ENCODE measurements around the gene SPAG7. TPM values are rescaled to one million over a fixed set of nuclear protein-coding genes. Genes with fewer than 3 reads are reported as not detected.

SPAG7 gene
- total and polyA plus RNA-seq, 2 of the 8 experiments (the other 6 are each of a cell fraction or from before 2014, with no cell fraction given): 74.2 to 81.9 TPM

- H3K23me2 ChIP-seq (ENCODE audit: low read depth, low read length): peaks cover 2% of the 10 kb centered on the region; the same call in 1 of the 2 replicates
- H3K27me3 ChIP-seq (replicated peaks in 1 of 4; ENCODE audit: control insufficient read depth in 3 of 4, extremely low read depth in 1 of 4, insufficient read depth in 3 of 4, low read length in 3 of 4): peaks cover 0 to 51% (median 37%) of the 10 kb centered on the region in 4 experiments; a peak in 6 of 7 replicates
- POLR2A ChIA-PET (ENCODE audit: partially characterized antibody): interaction anchor here (0.9 to 32.4 kb wide), 6 partner anchors 12 to 71 kb away, joined by 3 to 987 read pairs (median 8); partner anchors contain the start of genes CAMTA2, CHRNE, ENO3 and INCA1
- no peak overlapping the region for H3K4ac ChIP-seq (replicated peaks; ENCODE audit: insufficient read length, low read depth, low read length)
- no peak overlapping the region for H3K23ac ChIP-seq (ENCODE audit: insufficient read length)
- H3K79me2 ChIP-seq (ENCODE audit: control insufficient read depth in 1 of 2, insufficient read depth in 2 of 2, low read length in 2 of 2): peaks cover 0 to 5% of the 10 kb centered on the region in 2 experiments; a peak in 1 of 4 replicates
- no peak overlapping the region for H3K14ac ChIP-seq (ENCODE audit: insufficient read length)
- no peak overlapping the region for H2AK5ac ChIP-seq (ENCODE audit: low read depth, low read length)
- no peak overlapping the region for H3K4me2 ChIP-seq (ENCODE audit: insufficient read depth in 1 of 2, low read depth in 2 of 2, low read length in 2 of 2)
- no peaks in the 10 kb centered on the region for H3K9me3 ChIP-seq (ENCODE audit: insufficient read depth in 2 of 2, low read depth in 1 of 2, low read length in 1 of 2)
- H4K8ac ChIP-seq (ENCODE audit: extremely low read depth, insufficient read depth, low read length): no peak overlapping the region
- H3K27ac ChIP-seq (ENCODE audit: low read depth, low read length): no peak overlapping the region
- CTCF ChIA-PET (ENCODE audit: partially characterized antibody): interaction anchor here (2.8 kb wide), 1 partner anchor 13 kb away, joined by 15 read pairs; the partner anchor contains the start of gene CAMTA2
- H3K4me1 ChIP-seq (replicated peaks in 1 of 4; ENCODE audit: control insufficient read depth in 3 of 4, insufficient read depth in 4 of 4, low read length in 3 of 4): peaks cover 0 to 7% (median 3%) of the 10 kb centered on the region in 4 experiments; a peak in 4 of 7 replicates
- H3K36me3 ChIP-seq (ENCODE audit: control insufficient read depth in 2 of 4, insufficient read depth in 4 of 4, low read length in 3 of 4): peaks cover 0 to 11% (median 0%) of the 10 kb centered on the region in 4 experiments; a peak in 2 of 8 replicates
- no peak overlapping the region for H2BK15ac ChIP-seq (ENCODE audit: low read length)
- FAIRE-seq: no peak
- no peak overlapping the region for H3K18ac ChIP-seq (ENCODE audit: extremely low read depth, low read length)
- DNase-seq (ENCODE audit: low read depth in 1 of 2, low spot score in 2 of 2): no peak
- H2BK20ac ChIP-seq (ENCODE audit: low read length): no peak overlapping the region
- peaks cover 2 to 13% of the 10 kb centered on the region in 2 experiments for H4K20me1 ChIP-seq (replicated peaks in 1 of 2; ENCODE audit: control insufficient read depth in 1 of 2, insufficient read depth in 2 of 2, low read length in 2 of 2)
- 92% methylated on average over 9 of the region's 9 CpGs; no CpG with 5 or more reads in 1 of the 2 experiments for WGBS, 2 experiments (ENCODE audit: extremely low coverage in 1 of 2, insufficient coverage in 1 of 2, insufficient read length in 1 of 2, insufficient replicate concordance in 2 of 2, low coverage in 1 of 2, low lambda C conversion rate in 2 of 2, missing lambda C conversion rate in 1 of 2)
- H4K91ac ChIP-seq (replicated peaks; ENCODE audit: insufficient read length, low read length): no peak overlapping the region
- H3K9ac ChIP-seq (replicated peaks in 1 of 4; ENCODE audit: extremely low read depth in 1 of 4, low read depth in 3 of 4, low read length in 3 of 4): no peak overlapping the region
- H3K56ac ChIP-seq (replicated peaks; ENCODE audit: insufficient read length, low read depth, low read length): no peak overlapping the region
- H2BK12ac ChIP-seq (ENCODE audit: low read depth, low read length): no peak overlapping the region
- no peak overlapping the region for H3K4me3 ChIP-seq (ENCODE audit: extremely low read depth in 1 of 4, insufficient read depth in 2 of 4, low read depth in 3 of 4, low read length in 4 of 4)
- no peaks in the 10 kb centered on the region for H3K79me1 ChIP-seq (ENCODE audit: low read depth, low read length)
- TF ChIP-seq SRF (IDR thresholded peaks at IDR 0.05; ENCODE audit: low read depth, low read length) (no peak), SAP30 (IDR thresholded peaks at IDR 0.05; ENCODE audit: insufficient read depth, insufficient replicate concordance, low read length) (no peak), CTBP2 (IDR thresholded peaks at IDR 0.05; ENCODE audit: borderline replicate concordance, insufficient read depth, insufficient read length, low read length) (no peak), USF2 (IDR thresholded peaks at IDR 0.05; ENCODE audit: low read length) (no peak), CBX5 (IDR thresholded peaks at IDR 0.05; ENCODE audit: low read depth, low read length) (no peak), SP1 (IDR thresholded peaks at IDR 0.05; ENCODE audit: low read depth, low read length) (no peak), BCL11A (IDR thresholded peaks at IDR 0.05; ENCODE audit: low read depth in 2 of 2, low read length in 2 of 2) (no peak), EP300 (IDR thresholded peaks at IDR 0.05; ENCODE audit: borderline replicate concordance in 1 of 2, low read depth in 2 of 2, low read length in 2 of 2) (no peak), TEAD4 (IDR thresholded peaks at IDR 0.05; ENCODE audit: low read depth, low read length) (no peak), RBBP5 (IDR thresholded peaks at IDR 0.05; ENCODE audit: borderline replicate concordance, low read depth, low read length) (no peak), ASH2L (IDR thresholded peaks at IDR 0.05; ENCODE audit: low read length) (no peak)
- no peak overlapping the region for H2AFZ ChIP-seq (ENCODE audit: low read length)
- no peak overlapping the region for H4K5ac ChIP-seq (ENCODE audit: insufficient read length, low read depth, low read length)
- H2BK120ac ChIP-seq (replicated peaks; ENCODE audit: low read depth, low read length): no peak overlapping the region
- H2BK5ac ChIP-seq (ENCODE audit: low read depth, low read length): no peak overlapping the region
Observed at GRCh38 chr17:4974115-4974670, 6.6 kb upstream of the SPAG7 start.
